AG08395 (cell line): ENCODE measurements around the gene PTDSS2.

Experiments used
- DNase-seq: peaks from one replicate; pipeline ENCODE4 v3.0.0; 2012; ENCODE audit warnings: mixed read lengths, low spot score

Gene PTDSS2

GRCh38 chr11:492427-493226 is 42.5 kb downstream of the PTDSS2 start:
- DNase-seq, result no peak

GRCh38 chr11:494761-495536 is 44.9 kb downstream of the PTDSS2 start:
- no peak for DNase-seq

GRCh38 chr11:495537-495931 is 45.5 kb downstream of the PTDSS2 start:
- DNase-seq, result no peak

- no peak for DNase-seq
Observed at GRCh38 chr11:496834-497564, 46.9 kb downstream of the PTDSS2 start.

- DNase-seq, result no peak
Observed at GRCh38 chr11:497565-498296, 47.7 kb downstream of the PTDSS2 start.

GRCh38 chr11:498297-499181 is 48.5 kb downstream of the PTDSS2 start:
- DNase-seq, result no peak

- no peak for DNase-seq
Observed at GRCh38 chr11:499201-500076, 49.4 kb downstream of the PTDSS2 start.

- DNase-seq, result no peak
Observed at GRCh38 chr11:501001-501682, 51.1 kb downstream of the PTDSS2 start.

GRCh38 chr11:501683-502287 is 51.7 kb downstream of the PTDSS2 start:
- no peak for DNase-seq

GRCh38 chr11:502288-503178 is 52.5 kb downstream of the PTDSS2 start:
- DNase-seq, result no peak

GRCh38 chr11:503179-503981 is 53.3 kb downstream of the PTDSS2 start:
- DNase-seq, result peak; percentile 62

GRCh38 chr11:504053-504993 is 54.2 kb downstream of the PTDSS2 start:
- peak; percentile 52 for DNase-seq

- DNase-seq, result no peak
Observed at GRCh38 chr11:504994-505344, 54.9 kb downstream of the PTDSS2 start.

GRCh38 chr11:506238-506994 is 56.3 kb downstream of the PTDSS2 start:
- DNase-seq, result peak; percentile 97
